Heart right ventricle (tissue), 16 donors: ENCODE measurements around the gene PHYKPL. TPM values are rescaled to one million over a fixed set of nuclear protein-coding genes. Genes with fewer than 3 reads are reported as not detected.
A peak's percentile ranks its signal among the peaks of the same experiment; 100 is the strongest.

Source experiments
- ATAC-seq, 8 donors: fragments of 200-7000 bp; cut with Tn5 transposase; one replicate each; pipeline ENCODE4 v1.9.1; 2020; ENCODE audit warnings: mild to moderate bottlenecking in 8 of 8, moderate library complexity in 8 of 8, moderate number of reproducible peaks in 1 of 8
- DNase-seq, 2 donors: peaks; one replicate each; pipeline ENCODE4 v3.0.0-alpha.2; 2020
- H3K27ac ChIP-seq, 10 donors: fragments of 200-600 bp; sonication (generic) in 2 of 10; one replicate each; pipeline versions ENCODE4 v1.5.0 to v1.8.0; 2020 to 2022; ENCODE audit warnings: mild to moderate bottlenecking in 3 of 10
- H3K27me3 ChIP-seq, 7 donors: fragments of 200-600 bp; one replicate each; pipeline ENCODE4 v1.8.0; 2021 to 2022; ENCODE audit warnings: mild to moderate bottlenecking in 2 of 7
- H3K36me3 ChIP-seq, 9 donors: fragments of 200-600 bp; sonication (generic) in 1 of 9; one replicate each; pipeline versions ENCODE4 v1.5.0 to v1.8.0; 2020 to 2022; ENCODE audit warnings: mild to moderate bottlenecking in 2 of 9
- H3K4me1 ChIP-seq, 9 donors: fragments of 200-600 bp; sonication (generic) in 1 of 9; one replicate each; pipeline versions ENCODE4 v1.5.0 to v1.8.0; 2020 to 2022; ENCODE audit warnings: mild to moderate bottlenecking in 4 of 9
- H3K4me3 ChIP-seq, 10 donors: fragments of 200-600 bp; sonication (generic) in 2 of 10; one replicate each; pipeline versions ENCODE4 v1.5.0 to v1.8.0; 2020 to 2022; ENCODE audit warnings: mild to moderate bottlenecking in 7 of 10, moderate library complexity in 2 of 10
- H3K9me3 ChIP-seq, 11 donors: fragments of 200-600 bp in 10 of 11; sonication (generic) in 2 of 11; one replicate each; pipeline versions ENCODE4 v1.5.0 to v1.8.0; 2013 to 2022; ENCODE audit warnings: mild to moderate bottlenecking in 2 of 11, control low read depth in 1 of 11, moderate library complexity in 1 of 11
- CTCF ChIP-seq, 9 donors: fragments of 200-600 bp; sonication (generic) in 2 of 9; IDR thresholded peaks; one replicate each; pipeline versions ENCODE4 v1.5.0 to v1.8.0; 2021 to 2022; ENCODE audit warnings: antibody characterized with exemption in 9 of 9, mild to moderate bottlenecking in 5 of 9, moderate library complexity in 1 of 9
- WGBS, 2 donors: extraction: QIAGEN DNeasy Blood & Tissue Kit; methylation state at CpG; one replicate each; pipeline ENCODE4 v1.1.7; 2013; ENCODE audit warnings: inconsistent platforms in 1 of 2; 5-methylcytosine and 5-hydroxymethylcytosine counted together
- intact Hi-C, 10 donors: fragments of 100-400 bp; cut with DNase I; formaldehyde crosslinking; loops; one replicate each; pipeline versions ENCODE4 v1.11.1 to v1.14.2; 2022
- polyA plus RNA-seq, 2 donors: library from polyadenylated mRNA; stranded (reverse); fragments of 200-250 nt; gene quantifications; one replicate each; pipeline ENCODE4 v1.2.3, GENCODE V29; 2013
- total RNA-seq, 10 donors: library from RNA; stranded (reverse); fragmentation: NEBNext Ultra II Directional in 3 of 10; extraction: Animal tissue kit (Norgen Biotek cat#: 25700) in 3 of 10; gene quantifications; one replicate each; pipeline versions ENCODE4 v1.2.1 to v1.2.4, GENCODE V29; 2021 to 2023
- donor health status: Arrhythmogenic right ventricular cardiomyopathy.
- donor health status: ischemic (EF 13 %, LVEDD 7.1; RV severe dilation, severe dysfunction).
- donor health status: healthy with polysubstance abuse.
- donor health status: DM: no; HTN: yes; CAD: no.
- donor health status: DM: no; HTN: no; CAD: no.
- donor health status: ischemic (EF 25% LVEDD 6.9; RV normal size, moderate dysfunction).
- donor health status: ischemic (EF 25% LVEDD 5.7; RV mildly dilated, moderate dysfunction).
- donor health status: healthy.
- donor health status: DM: yes; HTN: yes; CAD: no.
- donor health status: Ischemic cardiomyopathy.
- donor health status: ischemic (EF 35%, LVEDD 5.7; RV mildly dilated, moderate dysfunction).
- donor health status: nonischemic (EF 11% LVEDD 7.7; RV severe dilation, severe dysfunction).
- donor health status: DM: yes; HTN: yes; CAD: no.
- donor health status: PGD.
- donor health status: ischemic (EF 29% LVEDD 5.4; RV normal size, mild dysfunction).
- donor health status: nonischemic (EF 23%, LVEDD 6.1; RV moderate dilation, normal function).

PHYKPL gene
- total and polyA plus RNA-seq, 12 donors: 24.8 to 59.8 (median 37.3) TPM

- TF ChIP-seq CTCF (IDR thresholded peaks at IDR 0.05): no peak
- Histone ChIP-seq H3K4me3 (no peak overlapping the region), H3K9me3 (peaks cover 0 to 9% (median 0%) of the 10 kb centered on the region in 11 donors), H3K4me1 (peaks cover 0 to 5% (median 0%) of the 10 kb centered on the region in 9 donors), H3K27ac (no peak overlapping the region), H3K36me3 (no peaks in the 10 kb centered on the region), H3K27me3 (peaks cover 0 to 5% (median 3%) of the 10 kb centered on the region in 7 donors)
- 89 to 91% methylated on average over 9 of the region's 9 CpGs for WGBS, 2 donors
- ATAC-seq (no peak), DNase-seq (no peak)
- intact Hi-C loops: loop anchor here in 1 of 10 donors (10.0 kb wide), 1 partner anchor 572 kb away; no protein-coding TSS in a partner anchor
Observed at GRCh38 chr5:178272591-178272990, 40.0 kb upstream of the PHYKPL start.

DNA sequence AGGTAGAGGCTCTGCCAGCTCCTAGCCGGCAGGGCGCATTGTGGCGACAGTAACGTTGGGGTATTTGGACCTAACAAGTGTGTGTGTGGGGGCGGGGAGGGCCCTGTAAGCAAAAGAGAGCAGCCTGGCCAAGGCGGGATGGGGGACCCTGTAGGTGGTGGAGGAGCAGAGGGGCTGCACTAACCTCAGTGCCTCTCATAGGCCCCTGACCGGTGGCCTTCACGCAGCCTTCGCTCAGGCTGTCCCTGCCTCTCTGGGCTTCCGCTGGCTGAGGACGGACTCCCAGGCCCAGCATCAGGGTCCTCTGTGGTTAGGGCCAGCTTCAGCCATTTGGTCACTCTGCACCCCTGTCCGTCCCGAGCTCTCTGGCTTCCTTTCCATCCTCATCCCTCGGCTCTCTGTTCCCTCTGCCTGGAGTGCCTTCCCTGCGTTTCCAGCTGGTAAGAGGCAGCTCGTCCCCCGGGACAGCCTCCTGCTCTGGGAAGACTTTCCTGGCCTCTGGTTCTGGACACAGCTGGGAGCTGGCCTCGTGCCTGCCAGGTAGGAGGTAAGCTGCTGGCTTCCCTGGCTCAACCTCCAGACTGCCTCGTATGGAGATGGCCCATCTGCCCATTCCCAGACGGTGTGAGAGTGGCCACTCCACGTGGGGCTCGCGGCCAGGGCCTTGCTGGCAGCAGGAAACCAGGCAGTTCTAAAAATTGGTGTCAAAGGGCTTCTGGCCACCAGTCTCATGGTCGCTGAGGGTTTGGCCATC lies 39.3 kb upstream of the PHYKPL start:
- intact Hi-C loops: loop anchor here in 1 of 10 donors (10.0 kb wide), 1 partner anchor 573 kb away; no protein-coding TSS in a partner anchor
- peak in 1 of 2 donors; percentile 2 for DNase-seq
- Histone ChIP-seq H3K9me3 (peaks cover 0 to 9% (median 0%) of the 10 kb centered on the region in 11 donors), H3K27ac (no peak overlapping the region), H3K27me3 (peaks cover 0 to 5% (median 3%) of the 10 kb centered on the region in 7 donors), H3K4me3 (no peak overlapping the region), H3K36me3 (no peaks in the 10 kb centered on the region), H3K4me1 (peaks cover 0 to 12% (median 2%) of the 10 kb centered on the region in 9 donors)
- 77 to 79% methylated on average over 24 of the region's 24 CpGs for WGBS, 2 donors
- no peak for ATAC-seq
- TF ChIP-seq CTCF (IDR thresholded peaks at IDR 0.05): no peak

GRCh38 chr5:178271231-178271630 lies 38.6 kb upstream of the PHYKPL start:
- DNase-seq: no peak
- peaks cover 0 to 5% (median 0%) of the 10 kb centered on the region in 7 donors for H3K27me3 ChIP-seq
- WGBS, 2 donors: 85 to 88% methylated on average over 4 of the region's 4 CpGs

GRCh38 chr5:178269499-178269898 lies 36.9 kb upstream of the PHYKPL start:
- TF ChIP-seq CTCF (IDR thresholded peaks at IDR 0.05): no peak
- ATAC-seq (no peak), DNase-seq (no peak)
- WGBS, 2 donors: 92 to 94% methylated on average over 1 of the region's 1 CpG
- intact Hi-C loops: no loop called here
- H3K27me3 ChIP-seq: no peaks in the 10 kb centered on the region
- no peak overlapping the region for H3K27ac ChIP-seq
- no peaks in the 10 kb centered on the region for H3K9me3 ChIP-seq
- H3K4me1 ChIP-seq: peaks cover 0 to 17% (median 4%) of the 10 kb centered on the region in 9 donors
- no peaks in the 10 kb centered on the region for H3K36me3 ChIP-seq
- H3K4me3 ChIP-seq: no peak overlapping the region

More at GRCh38 chr5:178271231-178271630, 38.6 kb upstream of the PHYKPL start:
- ATAC-seq: no peak
- Histone ChIP-seq H3K36me3 (no peaks in the 10 kb centered on the region), H3K4me1 (peaks cover 0 to 17% (median 4%) of the 10 kb centered on the region in 9 donors), H3K4me3 (no peak overlapping the region), H3K27ac (no peak overlapping the region), H3K9me3 (peaks cover 0 to 8% (median 0%) of the 10 kb centered on the region in 11 donors)
- no peak for TF ChIP-seq CTCF (IDR thresholded peaks at IDR 0.05)
- intact Hi-C loops: loop anchor here in 1 of 10 donors (10.0 kb wide), 1 partner anchor 574 kb away; no protein-coding TSS in a partner anchor
